GM18867 (cell line): ENCODE measurements around the gene HDLBP.
"Not testable (repeated sequence)": the region's sequence is repeated elsewhere in the genome, so short reads cannot be mapped to it uniquely, and the experiment has no call there.

Experiments used
- ATAC-seq: cut with Tn5 transposase; IDR thresholded peaks from one replicate; pipeline ENCODE4 v1.9.1; 2021; ENCODE audit warnings: mild to moderate bottlenecking, moderate library complexity; ENCODE audit not compliant: unreplicated experiment

The HDLBP gene

DNA sequence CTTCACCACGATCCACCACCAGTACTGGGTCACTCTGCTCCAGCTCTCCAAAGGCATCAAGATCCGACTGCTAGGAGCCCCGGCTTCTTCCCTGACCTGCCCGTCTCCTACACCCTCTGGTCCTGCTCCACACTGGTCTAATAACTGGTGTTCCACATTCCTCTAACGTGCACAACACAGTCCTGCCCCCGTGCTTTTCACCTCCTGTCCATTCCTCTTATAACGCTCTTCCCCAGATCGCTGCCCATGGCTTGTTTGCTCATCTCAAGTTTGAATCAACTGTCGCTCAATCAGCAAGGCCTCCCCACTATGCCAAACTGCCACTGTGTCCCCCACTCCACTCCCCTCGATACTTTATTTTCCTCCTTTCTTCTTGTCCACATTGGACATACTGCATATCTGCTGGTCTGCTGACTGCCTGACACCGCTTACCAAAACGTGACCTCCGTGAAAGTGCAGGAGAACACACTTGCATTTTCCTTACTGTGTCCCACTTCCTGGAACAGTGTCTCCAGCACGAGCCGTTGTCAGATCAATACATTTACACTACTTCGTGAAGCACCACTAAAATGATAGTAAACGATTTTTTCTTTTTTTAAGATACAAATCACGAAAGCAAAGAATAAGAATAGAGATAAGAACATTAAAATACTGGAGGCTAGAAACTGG is 6.5 kb downstream of the HDLBP start:
- no peak for ATAC-seq

DNA sequence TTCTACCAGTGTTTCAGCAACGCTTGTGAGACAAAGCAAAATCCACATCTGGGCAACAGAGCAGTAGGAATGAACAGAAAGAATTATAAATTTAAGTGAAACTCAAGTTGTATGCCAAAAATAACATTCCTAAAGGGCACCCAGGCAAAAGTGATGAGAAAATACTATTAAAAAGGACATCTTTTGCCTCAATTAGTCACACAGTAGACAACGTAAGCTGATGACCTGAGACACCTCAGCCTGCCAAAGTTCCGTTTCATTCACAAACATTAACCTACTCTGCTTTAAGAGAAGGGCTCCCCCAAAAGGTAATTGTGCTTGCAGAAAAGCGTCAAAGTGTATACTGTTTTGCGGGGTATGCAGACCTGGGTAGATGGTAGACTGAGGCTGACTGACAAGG is 7.2 kb downstream of the HDLBP start:
- ATAC-seq: no peak

DNA sequence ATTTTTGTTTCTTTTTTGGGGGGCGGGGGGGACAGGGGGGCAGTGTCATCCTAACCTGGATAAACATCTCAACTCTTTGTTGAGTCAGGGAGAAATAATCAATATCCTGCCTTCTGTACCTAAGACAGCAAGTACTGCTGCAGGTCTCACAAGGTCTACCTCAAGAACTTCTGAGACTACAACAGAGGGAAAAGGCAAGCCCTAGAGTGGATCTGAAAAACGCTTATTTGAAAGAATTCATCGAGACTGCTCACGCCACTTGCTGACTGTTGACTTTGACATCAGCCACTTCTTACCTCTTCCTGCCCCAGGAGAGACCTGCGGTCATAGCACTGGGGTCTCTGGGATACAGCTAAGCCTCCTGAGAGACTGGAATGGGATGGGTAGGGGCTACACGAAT is 8.4 kb downstream of the HDLBP start:
- ATAC-seq: no peak

DNA sequence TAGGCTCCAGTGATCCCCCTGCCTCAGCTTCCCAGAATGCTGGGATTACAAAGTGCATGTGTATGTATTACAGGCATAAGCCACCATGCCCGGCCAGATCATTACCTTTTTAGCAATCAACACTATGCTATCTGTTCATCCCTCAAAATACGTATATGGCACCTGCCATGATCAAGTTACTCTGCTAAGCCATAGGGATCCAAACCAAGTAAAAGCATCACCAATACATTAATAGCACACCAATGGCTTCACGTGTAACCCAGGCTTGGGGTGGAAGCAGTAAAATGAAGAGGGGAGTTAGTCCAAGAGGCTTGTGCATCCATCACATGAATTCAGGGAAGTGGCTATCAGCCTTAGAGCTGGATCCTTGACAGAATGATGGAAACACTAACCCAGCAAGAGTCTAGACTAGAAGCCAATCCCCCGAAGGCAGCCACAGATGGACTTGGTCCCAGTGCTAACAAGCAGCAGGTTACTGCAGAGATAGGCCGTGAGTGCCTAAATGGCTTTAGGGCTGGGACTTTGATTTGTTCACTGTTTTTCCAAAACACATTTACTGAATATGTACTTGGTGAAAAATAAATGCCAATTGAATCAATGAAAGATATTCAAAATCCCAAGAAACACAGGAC is 11.3 kb downstream of the HDLBP start:
- no peak for ATAC-seq

DNA sequence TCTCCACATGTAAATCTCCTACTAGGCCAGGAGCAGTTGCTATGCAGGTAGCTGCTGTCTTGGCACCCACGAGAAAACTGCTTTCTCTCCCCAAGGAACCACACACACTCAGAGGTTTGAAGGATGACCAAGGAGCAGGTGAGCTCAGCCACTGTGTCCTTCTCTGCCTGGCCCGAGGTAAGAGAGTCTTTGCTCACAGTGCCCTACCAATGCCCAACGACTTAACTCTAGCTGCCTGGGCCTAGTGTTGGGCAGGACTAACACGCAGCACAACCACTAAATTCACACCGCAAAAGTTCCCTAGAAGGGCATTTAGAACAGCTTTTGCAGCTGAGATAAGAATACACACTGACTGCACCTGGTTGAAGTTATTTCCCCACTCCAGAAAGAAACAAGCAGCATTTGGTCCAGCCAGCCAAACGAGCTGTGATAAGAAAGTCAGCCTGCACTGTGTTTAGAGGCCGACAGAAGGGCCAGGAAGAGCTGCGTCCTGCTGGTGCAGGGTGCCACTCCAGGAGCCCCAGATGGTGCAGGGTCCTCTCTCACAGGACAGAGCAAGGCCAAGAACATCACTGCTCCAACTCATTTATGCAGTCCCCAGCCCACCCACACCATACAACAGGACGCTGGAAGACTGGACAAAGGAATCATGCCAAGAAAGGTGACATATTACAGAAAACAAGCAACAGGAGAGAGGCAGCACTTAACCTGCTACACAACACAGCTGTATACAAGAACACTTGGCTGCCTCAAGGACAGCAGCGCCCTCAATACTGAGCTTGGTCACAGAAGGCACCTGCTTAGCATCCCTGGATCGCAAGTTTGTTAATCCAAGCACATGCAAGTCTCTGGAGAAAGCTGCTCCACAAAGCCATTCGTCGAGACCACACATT is 12.5 kb downstream of the HDLBP start:
- no peak for ATAC-seq

DNA sequence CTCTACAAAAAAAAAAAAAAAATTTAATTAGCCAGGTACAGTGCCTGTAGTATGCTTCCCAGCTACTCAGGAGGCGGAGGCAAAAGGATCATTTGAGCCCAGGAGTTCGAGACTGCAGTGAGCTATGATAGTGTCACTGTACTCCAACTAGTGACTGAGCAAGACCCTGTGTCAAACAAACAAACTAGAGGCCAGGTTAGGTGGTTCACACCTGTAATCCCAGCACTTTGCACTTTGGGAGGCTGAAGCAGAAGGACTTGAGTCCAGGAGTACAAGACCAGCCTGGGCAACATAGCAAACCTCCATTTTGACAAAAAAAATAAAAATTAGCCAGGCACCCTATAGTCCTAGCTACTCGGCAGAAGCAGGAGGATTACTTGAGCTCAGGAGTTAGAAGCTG is 13.4 kb downstream of the HDLBP start:
- ATAC-seq: no peak

DNA sequence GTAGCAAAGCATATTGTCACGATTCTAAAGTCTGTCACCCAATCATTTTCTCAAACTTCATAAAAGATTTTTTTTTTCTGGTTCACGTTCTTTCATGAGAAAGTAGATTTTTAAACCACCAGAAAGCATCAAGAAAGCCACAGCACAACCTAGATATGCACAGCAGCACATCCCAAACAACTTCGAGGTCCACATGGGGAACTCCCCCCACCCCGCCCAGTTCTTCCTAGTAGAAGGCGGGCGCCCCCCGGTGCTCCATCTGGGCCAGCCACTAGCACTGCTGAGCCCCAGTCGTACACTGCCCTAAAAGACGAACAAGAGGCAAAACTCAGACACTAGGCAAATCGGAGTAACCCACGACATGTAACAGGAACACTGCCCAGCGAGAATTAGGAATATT is 15.5 kb downstream of the HDLBP start:
- ATAC-seq: no peak

DNA sequence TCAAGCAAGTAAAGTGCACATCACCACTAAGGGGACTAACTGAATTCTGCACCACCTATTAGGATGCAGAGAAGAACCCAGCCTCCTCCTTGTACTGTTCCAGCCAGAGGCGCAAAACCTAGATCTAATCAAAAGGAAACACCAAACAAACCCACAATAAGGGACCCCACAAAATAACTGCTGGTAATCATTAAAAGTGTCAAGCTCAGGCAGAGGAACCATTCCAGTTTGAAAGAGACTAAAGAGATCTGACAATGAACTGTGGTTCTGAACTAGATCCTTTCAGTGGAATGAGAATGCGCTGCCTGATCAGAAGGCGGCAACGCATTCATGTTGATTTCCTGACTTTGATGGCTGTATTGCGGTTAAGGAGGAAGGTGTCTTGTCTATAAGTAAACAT is 16.8 kb downstream of the HDLBP start:
- no peak for ATAC-seq

DNA sequence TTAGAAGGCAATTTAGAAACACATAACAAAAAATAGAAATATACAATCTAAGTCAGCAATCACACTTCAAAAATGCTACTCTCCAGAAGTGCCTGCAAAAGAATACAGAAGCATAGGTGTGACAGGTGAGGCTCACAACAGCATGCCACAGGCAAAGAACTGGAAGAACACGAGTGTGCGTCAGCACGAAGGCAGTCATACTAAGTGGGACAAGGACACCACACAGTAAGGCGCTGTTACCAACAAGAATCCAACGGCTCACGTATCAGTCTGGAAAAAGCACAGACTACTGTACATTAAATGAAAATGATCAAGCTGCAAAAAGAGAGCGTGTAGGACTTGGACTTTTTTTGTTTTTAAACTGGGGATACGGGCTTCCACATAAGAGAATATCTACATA is 18.7 kb downstream of the HDLBP start:
- ATAC-seq: no peak

DNA sequence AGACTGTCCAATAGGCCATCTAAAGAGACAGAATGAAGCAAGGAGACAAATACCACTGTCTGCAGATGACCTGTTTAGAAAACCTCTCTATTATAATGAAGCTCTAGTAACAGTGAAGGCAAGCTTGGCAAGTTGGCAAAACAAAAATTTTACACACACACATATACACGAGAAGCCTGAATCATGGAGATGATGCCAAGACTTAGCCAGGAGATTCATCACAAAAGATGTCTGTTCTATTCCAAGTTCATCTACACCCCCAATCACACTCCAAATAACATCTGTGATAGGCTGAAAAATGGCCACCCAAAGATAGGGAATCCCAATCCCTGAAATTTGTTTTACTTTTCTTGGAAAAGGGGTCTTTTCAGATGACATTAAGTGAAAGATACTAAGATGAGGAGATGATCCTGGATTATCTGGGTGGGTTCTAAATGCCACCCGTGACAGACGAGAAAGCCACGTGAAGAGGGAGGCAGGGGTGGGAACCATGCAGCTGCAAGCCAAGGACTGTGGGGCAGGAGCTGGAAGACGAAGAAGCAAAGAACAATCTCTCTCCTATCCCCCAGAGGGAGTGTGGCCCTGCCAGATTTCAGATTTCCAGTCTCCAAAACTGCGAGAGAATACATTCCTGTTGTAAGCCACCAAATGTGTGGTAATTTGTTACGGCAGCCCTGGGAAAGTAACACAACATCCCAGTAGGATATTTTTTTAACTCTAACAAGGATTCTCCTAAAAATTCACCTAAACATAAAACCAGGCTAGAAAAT is 20.0 kb downstream of the HDLBP start:
- ATAC-seq: no peak

DNA sequence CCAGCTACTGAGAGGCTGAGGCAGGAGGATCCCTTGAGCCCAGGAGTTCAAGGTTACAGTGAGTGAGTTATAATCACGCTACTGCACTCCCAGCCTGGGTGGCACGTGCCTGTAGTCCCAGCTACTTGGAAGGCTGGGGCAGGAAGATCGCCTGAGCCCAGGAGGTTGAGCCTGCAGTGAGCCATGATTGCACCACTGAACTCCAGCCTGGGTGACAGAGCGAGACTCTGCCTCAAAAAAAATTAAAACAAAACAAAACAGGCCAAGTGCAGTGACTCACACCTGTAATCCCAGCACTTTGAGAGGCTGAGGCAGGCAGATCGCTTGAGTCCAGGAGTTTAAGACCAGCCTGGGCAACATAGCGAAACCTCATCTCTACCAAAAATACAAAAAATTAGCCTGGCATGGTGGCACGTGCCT is 22.1 kb downstream of the HDLBP start:
- ATAC-seq: not testable (repeated sequence)

DNA sequence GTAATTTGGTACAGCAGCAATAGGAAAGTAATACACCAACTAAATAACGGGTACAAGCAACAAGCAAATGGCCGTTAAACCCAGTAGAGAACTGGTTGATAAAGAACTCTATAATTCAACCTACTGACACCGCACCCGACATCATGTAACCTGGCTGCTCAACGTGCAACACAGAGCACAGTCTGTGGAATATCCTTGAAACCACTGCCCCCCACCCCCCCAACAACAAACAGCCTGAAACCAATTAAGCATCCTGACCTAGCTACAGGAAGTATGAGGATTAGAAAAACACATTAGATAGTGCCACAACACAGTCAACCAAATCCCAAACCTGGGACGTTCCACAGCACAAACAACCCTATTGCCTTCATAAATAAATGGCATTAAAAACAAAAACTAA is 23.5 kb downstream of the HDLBP start:
- no peak for ATAC-seq

DNA sequence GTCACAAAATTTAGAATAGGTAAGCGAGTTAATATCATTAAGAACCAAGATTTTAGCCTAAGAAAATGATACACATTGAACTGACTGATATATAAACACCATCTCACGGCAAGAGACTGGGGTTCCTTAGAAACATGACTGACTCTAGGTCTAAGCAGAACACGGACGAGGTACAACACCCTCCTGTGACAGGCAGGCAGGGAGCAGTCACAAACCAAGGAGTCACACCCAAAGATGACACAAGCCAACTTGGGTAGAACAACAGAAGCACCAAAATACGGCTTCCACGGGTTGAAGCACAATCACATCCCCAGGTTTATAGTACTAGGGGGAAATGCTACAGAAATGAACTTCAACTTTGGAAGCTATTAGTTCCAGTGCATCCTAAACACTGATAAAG is 24.3 kb downstream of the HDLBP start:
- ATAC-seq: no peak

DNA sequence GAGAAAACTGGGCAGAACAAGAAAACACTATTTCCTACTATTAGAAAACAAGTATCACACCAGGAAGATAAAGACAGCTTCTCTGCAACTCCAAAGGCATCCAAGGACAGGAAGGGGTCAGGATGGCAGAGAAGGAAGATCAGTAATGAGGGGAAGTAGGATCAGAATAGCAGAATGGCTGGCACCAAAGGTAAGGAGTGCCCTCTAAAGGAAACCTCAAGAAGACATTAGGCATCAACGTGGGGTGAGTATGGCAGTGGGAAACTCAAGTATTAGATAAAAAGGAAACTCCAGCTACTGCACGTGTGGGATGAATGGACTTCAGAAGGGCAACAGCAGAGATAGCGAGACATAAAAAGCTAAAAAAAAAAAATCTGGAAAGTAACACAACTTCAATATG is 25.9 kb downstream of the HDLBP start:
- ATAC-seq: no peak

DNA sequence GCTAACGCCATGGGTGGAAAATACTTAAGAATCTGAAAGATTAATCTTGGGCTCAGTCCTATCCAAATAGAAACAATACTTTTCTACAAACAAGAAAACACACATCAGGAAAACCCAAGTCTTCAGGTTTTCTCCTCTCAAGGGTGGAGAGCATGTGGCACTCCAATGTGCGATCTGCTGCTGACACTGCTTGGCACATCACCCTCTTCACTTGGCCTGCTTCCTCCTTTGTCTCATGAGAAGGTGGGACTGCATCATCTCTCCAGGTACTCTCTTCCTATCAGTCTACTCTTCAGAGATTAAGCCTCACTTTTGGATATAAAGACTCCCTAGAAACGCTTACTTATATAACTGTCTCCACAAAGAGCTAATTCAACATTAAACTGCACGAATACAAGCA is 26.4 kb downstream of the HDLBP start:
- ATAC-seq: no peak

DNA sequence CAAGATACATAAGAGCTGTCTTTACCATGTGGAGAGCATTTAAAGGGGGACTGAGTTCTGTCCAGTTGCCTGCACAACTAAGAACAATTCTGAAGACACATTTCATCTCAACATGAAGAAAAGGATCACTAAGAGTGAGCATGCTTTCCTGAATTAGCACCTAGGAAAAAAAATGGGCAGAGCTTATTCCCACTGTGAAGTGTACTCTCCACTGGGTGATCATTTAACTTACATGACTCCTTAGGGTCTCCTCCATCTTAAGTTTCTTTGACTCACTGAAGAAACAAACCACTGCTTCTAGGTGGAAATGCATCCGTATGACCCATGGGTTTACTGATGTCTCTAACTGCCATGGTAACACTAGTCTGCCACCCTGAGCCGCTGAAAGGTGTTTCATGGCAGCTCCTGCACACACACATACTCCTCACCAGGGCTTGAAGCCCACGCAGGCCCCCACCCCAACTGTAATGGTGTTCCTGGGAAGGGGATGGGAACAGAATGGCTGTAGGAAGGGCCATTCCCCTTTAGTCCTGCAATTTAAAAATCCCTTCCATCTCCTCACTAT is 27.1 kb downstream of the HDLBP start:
- no peak for ATAC-seq

DNA sequence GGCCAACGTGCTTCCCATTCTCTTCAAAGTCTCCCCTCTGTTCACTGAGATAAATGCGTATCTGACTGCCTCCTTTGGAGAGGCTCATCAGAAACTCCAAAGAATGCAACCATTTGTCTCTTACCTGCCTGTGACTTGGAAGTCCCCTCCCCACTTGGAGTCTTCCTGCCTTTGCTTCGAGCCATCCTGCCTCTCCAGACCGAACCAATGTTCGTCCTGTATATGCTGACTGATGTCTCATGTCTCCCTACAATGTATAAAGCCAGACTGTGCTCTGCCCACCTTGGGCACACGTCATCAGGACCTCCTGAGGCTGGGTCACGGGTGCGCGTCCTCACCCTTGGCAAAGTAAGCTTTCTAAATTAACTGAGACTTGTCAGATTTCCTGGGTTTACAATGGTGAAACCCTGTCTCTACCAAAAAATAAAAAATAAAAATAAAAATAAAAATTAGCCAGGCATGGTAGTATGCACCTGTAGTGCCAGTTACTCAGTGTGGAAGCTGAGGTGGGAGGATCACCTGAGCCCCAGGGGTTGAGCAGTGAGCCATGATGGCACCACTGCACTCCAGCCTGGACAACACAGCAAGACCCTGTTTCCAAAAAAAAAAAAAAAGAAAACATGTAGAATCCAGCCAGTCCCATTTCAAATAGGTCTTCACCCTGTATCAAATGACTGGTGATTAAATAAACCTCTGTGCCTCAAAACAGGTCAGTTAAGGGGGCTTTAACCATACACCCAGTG is 29.0 kb downstream of the HDLBP start:
- ATAC-seq: no peak

DNA sequence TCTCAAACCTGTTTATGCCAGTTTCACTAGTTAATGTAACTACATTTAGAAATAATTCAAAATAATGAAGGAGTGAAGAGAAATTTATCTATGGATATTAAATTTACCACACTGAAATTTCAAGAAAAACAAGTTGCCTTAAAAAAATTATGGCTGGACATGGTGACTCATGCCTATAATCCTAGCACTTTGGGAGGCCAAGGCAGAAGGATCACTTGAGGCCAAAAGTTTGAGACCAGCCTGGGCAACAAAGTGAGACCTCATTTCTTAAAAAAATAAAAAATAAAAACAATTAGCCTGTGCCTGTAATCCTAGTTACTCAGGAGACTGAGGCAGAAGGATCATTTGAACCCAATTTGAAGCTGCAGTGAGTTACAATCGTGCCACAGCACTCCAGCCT is 29.9 kb downstream of the HDLBP start:
- no peak for ATAC-seq

DNA sequence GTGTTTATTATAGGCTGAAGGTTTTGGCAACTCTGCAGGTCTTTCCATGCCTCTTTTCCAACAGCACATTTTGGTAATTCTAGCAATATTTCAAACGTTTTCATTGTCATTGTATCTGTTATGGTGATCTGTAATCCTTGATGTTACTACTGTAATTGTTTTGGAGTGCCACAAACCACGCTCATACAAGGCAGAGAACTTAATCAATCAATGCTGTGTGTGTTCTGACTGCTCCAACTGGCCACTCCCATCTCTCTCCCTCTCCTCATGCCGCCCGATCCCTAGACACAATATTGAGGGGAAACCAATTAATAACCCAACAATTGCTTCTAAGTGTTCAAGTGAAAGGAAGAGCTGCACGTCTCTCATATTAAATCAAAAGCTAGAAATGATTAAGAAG is 32.9 kb downstream of the HDLBP start:
- no peak for ATAC-seq

DNA sequence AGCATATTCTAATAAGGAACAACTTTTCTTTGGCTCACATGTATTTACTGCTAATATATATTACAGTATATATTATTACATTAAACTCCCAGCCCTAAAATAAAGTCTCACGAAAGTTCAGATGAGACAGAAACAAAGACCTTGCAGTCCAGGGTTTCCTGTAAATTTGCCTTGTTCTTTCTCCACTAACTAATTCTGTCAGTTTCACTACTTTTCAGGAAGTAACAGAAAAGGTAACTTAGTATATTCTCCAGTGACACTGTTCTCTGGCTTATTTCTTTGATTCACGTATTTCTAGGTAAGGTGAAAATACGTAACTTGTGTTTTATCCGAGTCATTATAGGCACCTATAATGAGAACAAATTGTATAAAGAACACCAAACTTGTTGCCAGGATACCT is 35.2 kb downstream of the HDLBP start:
- no peak for ATAC-seq
